Measurements from ENCODE around the gene TLX1.

DNA sequence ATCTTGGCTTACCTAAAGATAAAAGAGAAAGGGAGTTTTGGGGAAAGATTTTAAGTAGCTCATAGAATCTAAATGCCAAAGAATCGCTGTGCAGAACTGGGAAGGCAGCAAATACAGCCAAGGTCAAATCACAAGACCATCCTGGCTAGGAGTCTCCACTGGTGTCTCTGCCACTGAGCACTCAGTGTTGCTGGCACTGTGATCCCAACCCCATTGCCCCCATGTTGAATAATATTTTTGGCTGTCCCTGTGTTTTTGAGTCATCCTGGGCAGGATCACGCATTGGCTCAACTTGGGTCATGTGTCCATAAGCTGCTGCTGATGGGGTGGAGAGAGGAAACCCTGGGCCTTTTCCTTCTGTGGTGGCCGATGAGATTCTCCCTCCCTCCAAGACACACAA, 21.2 kb downstream of the TLX1 start:
- TF ChIP-seq POLR2AphosphoS5 (IDR thresholded peaks at IDR 0.05; ENCODE audit: insufficient read depth in 1 of 2, low read depth in 1 of 2) (no peak), POLR2A (IDR thresholded peaks at IDR 0.05) (no peak)
- TF ChIP-seq, protein P1, sequence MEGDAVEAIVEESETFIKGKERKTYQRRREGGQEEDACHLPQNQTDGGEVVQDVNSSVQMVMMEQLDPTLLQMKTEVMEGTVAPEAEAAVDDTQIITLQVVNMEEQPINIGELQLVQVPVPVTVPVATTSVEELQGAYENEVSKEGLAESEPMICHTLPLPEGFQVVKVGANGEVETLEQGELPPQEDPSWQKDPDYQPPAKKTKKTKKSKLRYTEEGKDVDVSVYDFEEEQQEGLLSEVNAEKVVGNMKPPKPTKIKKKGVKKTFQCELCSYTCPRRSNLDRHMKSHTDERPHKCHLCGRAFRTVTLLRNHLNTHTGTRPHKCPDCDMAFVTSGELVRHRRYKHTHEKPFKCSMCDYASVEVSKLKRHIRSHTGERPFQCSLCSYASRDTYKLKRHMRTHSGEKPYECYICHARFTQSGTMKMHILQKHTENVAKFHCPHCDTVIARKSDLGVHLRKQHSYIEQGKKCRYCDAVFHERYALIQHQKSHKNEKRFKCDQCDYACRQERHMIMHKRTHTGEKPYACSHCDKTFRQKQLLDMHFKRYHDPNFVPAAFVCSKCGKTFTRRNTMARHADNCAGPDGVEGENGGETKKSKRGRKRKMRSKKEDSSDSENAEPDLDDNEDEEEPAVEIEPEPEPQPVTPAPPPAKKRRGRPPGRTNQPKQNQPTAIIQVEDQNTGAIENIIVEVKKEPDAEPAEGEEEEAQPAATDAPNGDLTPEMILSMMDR (IDR thresholded peaks at IDR 0.05): no peak
